GM18526 (cell line): ENCODE measurements around the gene PARS2.
A peak's percentile ranks its signal among the peaks of the same experiment; 100 is the strongest.

Experiments used
- POLR2A ChIP-seq: IDR thresholded peaks from 3 replicates; pipeline ENCODE4 v1.6.1; 2011; ENCODE audit not compliant: insufficient read length; ENCODE audit errors: extremely low read depth

Gene PARS2

GRCh38 chr1:54803761-54804470, 39.6 kb upstream of the PARS2 start:
- no peak for TF ChIP-seq POLR2A

GRCh38 chr1:54800899-54801759, 36.8 kb upstream of the PARS2 start, which contains the start of gene TTC22:
TTC22 (minus strand) TSS chr1:54801323; CDS start chr1:54801163, 160 bp downstream.
- TF ChIP-seq POLR2A: peak; percentile 20

GRCh38 chr1:54800041-54800898, 35.9 kb upstream of the PARS2 start:
- TF ChIP-seq POLR2A: no peak

- no peak for TF ChIP-seq POLR2A
Observed at GRCh38 chr1:54798769-54799641, 34.7 kb upstream of the PARS2 start.

GRCh38 chr1:54798206-54798605, 33.9 kb upstream of the PARS2 start:
- no peak for TF ChIP-seq POLR2A

- TF ChIP-seq POLR2A: no peak
Observed at GRCh38 chr1:54796902-54797301, 32.6 kb upstream of the PARS2 start.

- TF ChIP-seq POLR2A: no peak
Observed at GRCh38 chr1:54795841-54796468, 31.6 kb upstream of the PARS2 start.

GRCh38 chr1:54795356-54795665, 31.0 kb upstream of the PARS2 start:
- no peak for TF ChIP-seq POLR2A

- TF ChIP-seq POLR2A: no peak
Observed at GRCh38 chr1:54794451-54795355, 30.4 kb upstream of the PARS2 start.

GRCh38 chr1:54792686-54793282, 28.5 kb upstream of the PARS2 start:
- TF ChIP-seq POLR2A: no peak

- TF ChIP-seq POLR2A: no peak
Observed at GRCh38 chr1:54791880-54792522, 27.7 kb upstream of the PARS2 start.

GRCh38 chr1:54788459-54788858, 24.1 kb upstream of the PARS2 start:
- TF ChIP-seq POLR2A: no peak
